ENCODE data around the gene ORAI1.

The ORAI1 gene

DNA sequence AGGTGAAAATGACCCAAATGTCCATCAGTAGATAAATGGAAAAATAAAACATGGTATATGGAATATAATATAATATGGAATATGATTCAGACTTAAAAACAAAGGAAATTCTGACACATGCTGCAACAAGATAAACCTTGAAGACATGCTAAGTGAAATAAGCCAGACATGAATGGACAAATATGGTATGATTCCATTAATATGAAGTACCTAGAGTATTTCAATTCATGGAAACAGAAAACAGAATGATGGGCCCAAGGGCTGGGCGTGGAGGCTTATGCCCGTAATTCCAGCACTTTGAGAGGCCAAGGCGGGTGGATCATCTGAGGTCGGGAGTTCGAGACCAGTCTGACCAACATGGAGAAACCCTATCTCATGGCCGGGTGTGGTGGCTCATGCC is 22.7 kb upstream of the ORAI1 start:
- Histone ChIP-seq H3K9me3 (no peaks in the 10 kb centered on the region), H3K27me3 (no peaks in the 10 kb centered on the region), H3K36me3 (no peaks in the 10 kb centered on the region), H3K4me1 (no peaks in the 10 kb centered on the region), H3K4me3 (ENCODE audit: low read depth, low read length) (no peak overlapping the region)
- TF ChIP-seq, protein P1, sequence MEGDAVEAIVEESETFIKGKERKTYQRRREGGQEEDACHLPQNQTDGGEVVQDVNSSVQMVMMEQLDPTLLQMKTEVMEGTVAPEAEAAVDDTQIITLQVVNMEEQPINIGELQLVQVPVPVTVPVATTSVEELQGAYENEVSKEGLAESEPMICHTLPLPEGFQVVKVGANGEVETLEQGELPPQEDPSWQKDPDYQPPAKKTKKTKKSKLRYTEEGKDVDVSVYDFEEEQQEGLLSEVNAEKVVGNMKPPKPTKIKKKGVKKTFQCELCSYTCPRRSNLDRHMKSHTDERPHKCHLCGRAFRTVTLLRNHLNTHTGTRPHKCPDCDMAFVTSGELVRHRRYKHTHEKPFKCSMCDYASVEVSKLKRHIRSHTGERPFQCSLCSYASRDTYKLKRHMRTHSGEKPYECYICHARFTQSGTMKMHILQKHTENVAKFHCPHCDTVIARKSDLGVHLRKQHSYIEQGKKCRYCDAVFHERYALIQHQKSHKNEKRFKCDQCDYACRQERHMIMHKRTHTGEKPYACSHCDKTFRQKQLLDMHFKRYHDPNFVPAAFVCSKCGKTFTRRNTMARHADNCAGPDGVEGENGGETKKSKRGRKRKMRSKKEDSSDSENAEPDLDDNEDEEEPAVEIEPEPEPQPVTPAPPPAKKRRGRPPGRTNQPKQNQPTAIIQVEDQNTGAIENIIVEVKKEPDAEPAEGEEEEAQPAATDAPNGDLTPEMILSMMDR (IDR thresholded peaks at IDR 0.05; ENCODE audit: low read depth, low read length): no peak
- DNase-seq: no peak

DNA sequence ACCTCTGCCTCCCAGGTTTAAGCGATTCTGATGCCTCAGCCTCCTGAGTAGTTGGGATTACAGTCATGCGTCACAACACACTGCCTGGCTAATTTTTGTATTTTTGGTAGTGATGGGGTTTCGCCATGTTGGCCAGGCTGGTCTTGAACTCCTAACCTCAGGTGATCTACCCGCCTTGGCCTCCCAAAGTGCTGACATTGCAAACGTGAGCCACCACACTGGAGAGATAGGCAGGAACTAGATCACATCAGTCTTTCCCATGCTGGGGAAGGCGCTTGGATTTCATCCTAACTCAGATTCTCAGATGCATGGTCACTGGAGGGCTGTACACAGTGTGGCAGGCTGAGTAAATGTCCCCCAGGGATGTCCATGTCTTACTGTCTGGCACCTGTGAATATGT is 18.0 kb upstream of the ORAI1 start:
- TF ChIP-seq, protein P1 (IDR thresholded peaks at IDR 0.05; ENCODE audit: low read depth, low read length): no peak
- no peaks in the 10 kb centered on the region for H3K27me3 ChIP-seq
- DNase-seq: no peak
- H3K4me1 ChIP-seq: no peaks in the 10 kb centered on the region
- H3K9me3 ChIP-seq: no peaks in the 10 kb centered on the region
- H3K4me3 ChIP-seq (ENCODE audit: low read depth, low read length): no peak overlapping the region
- no peaks in the 10 kb centered on the region for H3K36me3 ChIP-seq

DNA sequence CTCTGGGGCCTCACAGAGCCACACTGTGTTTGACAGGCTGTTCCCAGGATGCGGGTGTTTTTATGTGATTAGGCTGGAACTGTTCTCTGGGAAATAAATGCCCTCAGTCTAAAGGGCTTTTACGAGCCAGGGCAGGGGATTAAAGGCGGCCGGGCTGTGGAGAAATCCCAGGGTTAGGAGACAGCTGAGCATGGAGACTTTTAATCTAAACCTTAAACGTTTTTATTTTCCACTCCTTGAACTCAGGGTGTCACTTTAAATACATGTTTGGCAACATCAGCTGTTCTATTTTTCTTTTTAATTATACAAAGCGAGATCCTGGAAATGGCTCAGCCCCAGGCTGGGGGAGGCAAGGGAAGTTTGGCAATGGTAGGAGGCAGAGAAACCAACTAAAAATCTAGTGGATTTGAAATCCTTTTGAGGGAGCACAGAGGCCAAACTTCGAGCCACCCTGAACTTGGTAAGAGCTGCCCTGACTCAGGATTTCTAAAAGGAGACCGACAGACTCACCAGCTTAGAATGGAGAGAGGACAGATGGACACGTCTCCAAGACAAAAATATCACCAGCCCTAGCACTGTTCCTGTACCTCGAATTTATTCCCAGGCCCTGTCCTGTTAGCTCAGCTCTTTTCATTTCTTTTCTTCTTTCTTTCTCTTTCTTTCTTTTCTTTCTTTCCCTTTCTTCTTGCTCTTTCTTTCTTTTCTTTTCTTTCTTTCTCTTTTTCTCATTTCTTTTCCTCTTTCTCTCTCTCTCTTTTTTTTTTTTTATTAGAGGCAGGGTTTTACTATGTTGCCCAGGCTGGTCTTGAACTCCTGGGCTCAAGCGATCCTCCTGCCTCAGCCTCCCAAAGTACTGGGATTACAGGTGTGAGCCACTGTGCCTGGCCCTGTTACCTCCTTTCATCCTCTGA is 15.8 kb upstream of the ORAI1 start:
- Histone ChIP-seq H3K4me1 (no peaks in the 10 kb centered on the region), H3K9me3 (no peaks in the 10 kb centered on the region), H3K27me3 (no peaks in the 10 kb centered on the region), H3K36me3 (no peaks in the 10 kb centered on the region), H3K4me3 (ENCODE audit: low read depth, low read length) (no peak overlapping the region)
- no peak for DNase-seq
- TF ChIP-seq, protein P1 (IDR thresholded peaks at IDR 0.05; ENCODE audit: low read depth, low read length): no peak

DNA sequence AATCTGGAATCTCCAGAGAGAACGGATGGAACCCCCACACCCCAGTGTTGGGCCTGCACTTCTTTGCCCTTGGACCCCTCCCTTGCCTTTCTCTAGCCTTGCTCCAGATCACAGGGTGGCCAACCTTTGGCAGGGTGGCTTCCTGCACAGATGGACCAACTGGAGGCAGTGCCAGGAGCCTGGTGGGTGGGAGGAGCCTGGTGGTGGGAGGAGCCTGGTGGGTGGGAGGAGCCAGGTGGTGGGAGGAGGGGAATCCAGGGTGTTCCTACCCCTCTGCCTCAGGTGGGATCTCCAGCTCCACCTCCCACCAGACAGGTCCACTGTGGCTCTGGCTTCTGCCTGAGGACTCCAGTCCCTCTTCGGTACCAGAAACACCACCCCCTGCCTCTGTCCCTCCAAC is 15.0 kb upstream of the ORAI1 start:
- DNase-seq: peak; percentile 48
- Histone ChIP-seq H3K9me3 (no peaks in the 10 kb centered on the region), H3K36me3 (no peaks in the 10 kb centered on the region), H3K27me3 (no peaks in the 10 kb centered on the region), H3K4me1 (no peaks in the 10 kb centered on the region), H3K4me3 (ENCODE audit: low read depth, low read length) (no peak overlapping the region)
- TF ChIP-seq, protein P1 (IDR thresholded peaks at IDR 0.05; ENCODE audit: low read depth, low read length): no peak

DNA sequence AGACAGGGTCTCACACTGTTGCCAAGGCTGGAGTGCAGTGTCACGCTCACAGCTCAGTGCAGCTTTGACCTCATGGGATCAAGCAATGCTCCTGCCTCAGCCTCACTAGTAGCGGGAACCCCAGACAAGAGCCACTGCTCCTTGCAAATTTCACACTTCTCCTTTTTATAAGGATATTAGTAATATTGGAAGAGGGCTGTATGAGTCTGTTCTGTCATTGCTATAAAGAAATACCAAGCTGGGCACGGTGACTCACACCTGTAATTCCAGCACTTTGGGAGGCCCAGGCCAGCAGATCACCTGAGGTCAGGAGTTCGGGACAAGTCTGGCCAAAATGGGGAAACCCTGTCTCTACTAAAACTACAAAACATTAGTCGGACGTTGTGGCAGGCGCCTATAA is 12.9 kb upstream of the ORAI1 start:
- H3K4me1 ChIP-seq: no peaks in the 10 kb centered on the region
- DNase-seq: no peak
- no peaks in the 10 kb centered on the region for H3K9me3 ChIP-seq
- TF ChIP-seq, protein P1 (IDR thresholded peaks at IDR 0.05; ENCODE audit: low read depth, low read length): no peak
- no peak overlapping the region for H3K4me3 ChIP-seq (ENCODE audit: low read depth, low read length)
- H3K27me3 ChIP-seq: no peaks in the 10 kb centered on the region
- H3K36me3 ChIP-seq: no peaks in the 10 kb centered on the region

DNA sequence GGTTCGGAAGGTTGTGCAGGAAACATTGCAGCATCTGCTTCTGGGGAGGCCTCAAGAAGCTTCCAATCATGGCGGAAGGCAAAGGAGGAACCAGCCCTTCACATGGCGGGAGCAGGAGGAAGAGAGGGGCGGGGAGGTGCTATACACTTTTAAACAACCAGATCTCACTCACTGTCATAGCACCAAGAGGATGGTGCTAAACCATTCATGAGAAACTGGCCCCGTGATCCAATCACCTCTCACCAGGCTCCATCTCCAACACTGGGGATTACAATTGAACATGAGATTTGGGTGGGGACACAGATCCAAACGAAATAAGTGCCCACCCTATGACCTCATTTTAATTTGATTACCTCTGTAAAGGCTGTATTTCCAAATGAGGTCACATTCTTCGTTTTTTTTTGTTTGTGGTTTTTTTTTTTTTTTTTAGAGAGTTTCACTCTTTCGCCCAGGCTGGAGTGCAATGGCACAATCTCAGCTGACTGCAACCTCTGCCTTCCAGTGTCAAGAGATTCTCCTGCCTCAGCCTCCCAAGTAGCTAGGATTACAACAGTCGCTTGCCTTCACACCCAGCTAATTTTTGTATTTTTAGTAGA is 11.4 kb upstream of the ORAI1 start:
- Histone ChIP-seq H3K27me3 (no peaks in the 10 kb centered on the region), H3K4me1 (no peaks in the 10 kb centered on the region), H3K4me3 (ENCODE audit: low read depth, low read length) (no peak overlapping the region), H3K36me3 (no peaks in the 10 kb centered on the region), H3K9me3 (no peaks in the 10 kb centered on the region)
- TF ChIP-seq, protein P1 (IDR thresholded peaks at IDR 0.05; ENCODE audit: low read depth, low read length): no peak
- DNase-seq: no peak
